CD4-positive, alpha-beta memory T cell (primary cell): ENCODE data around the gene HRCT1. TPM values are rescaled to one million over a fixed set of nuclear protein-coding genes. Genes with fewer than 3 reads are reported as not detected.

ENCODE experiments used
- CTCF ChIA-PET: fragments of 350-600 bp; sonication (Branson Sonifier 250); formaldehyde crosslinking; loops from one replicate; lab custom pipeline; 2021; ENCODE audit warnings: inconsistent platforms; ENCODE audit not compliant: partially characterized antibody; lab: Charles Lee
- POLR2A ChIA-PET: fragments of 350-600 bp; sonication (Branson Sonifier 250); formaldehyde crosslinking; loops from one replicate; lab custom pipeline; 2021; ENCODE audit not compliant: partially characterized antibody; lab: Charles Lee
- DNase-seq, 5 donors: peaks; one replicate each; pipeline versions ENCODE4 v3.0.0 to v3.0.0-alpha.2; 2020 to 2022; ENCODE audit warnings: mixed read lengths in 1 of 5
- H3K27ac ChIP-seq: one replicate; pipeline ENCODE4 v1.7.0; 2013; ENCODE audit warnings: low read depth, low read length
- H3K27me3 ChIP-seq: 2 replicates; pipeline ENCODE4 v1.7.0; 2013; ENCODE audit warnings: mild to moderate bottlenecking, low read length, moderate library complexity; ENCODE audit not compliant: insufficient read depth
- H3K36me3 ChIP-seq: 2 replicates; pipeline ENCODE4 v1.7.0; 2013; ENCODE audit warnings: mild to moderate bottlenecking, low read length, moderate library complexity; ENCODE audit not compliant: insufficient read depth
- H3K4me1 ChIP-seq: 2 replicates; pipeline ENCODE4 v1.7.0; 2013; ENCODE audit warnings: mild to moderate bottlenecking, low read length, moderate library complexity; ENCODE audit not compliant: insufficient read depth
- H3K4me3 ChIP-seq, 2 donors: one replicate each; pipeline ENCODE4 v1.7.0; 2013; ENCODE audit warnings: low read length in 2 of 2, mild to moderate bottlenecking in 1 of 2
- H3K9me3 ChIP-seq, 2 donors: one replicate each; pipeline ENCODE4 v1.7.0; 2013; ENCODE audit warnings: low read length in 2 of 2, control low read depth in 1 of 2; ENCODE audit not compliant: control insufficient read depth in 1 of 2
- H3K27ac Mint-ChIP-seq, 7 donors: one replicate each; pipeline ENCODE4 v1.8.0; 2020 to 2021; ENCODE audit warnings: mixed read lengths in 7 of 7, mild to moderate bottlenecking in 6 of 7, inconsistent platforms in 3 of 7, moderate library complexity in 3 of 7
- H3K27me3 Mint-ChIP-seq, 2 donors: one replicate each; pipeline ENCODE4 v1.8.0; 2020 to 2021; ENCODE audit warnings: mixed read lengths in 2 of 2
- H3K36me3 Mint-ChIP-seq, 2 donors: one replicate each; pipeline ENCODE4 v1.8.0; 2020 to 2021; ENCODE audit warnings: mixed read lengths in 2 of 2, inconsistent platforms in 1 of 2, mild to moderate bottlenecking in 1 of 2
- H3K4me1 Mint-ChIP-seq, 4 donors: one replicate each; pipeline ENCODE4 v1.8.0; 2020 to 2021; ENCODE audit warnings: mixed read lengths in 4 of 4, mild to moderate bottlenecking in 1 of 4
- H3K4me3 Mint-ChIP-seq, 8 donors: one replicate each; pipeline ENCODE4 v1.8.0; 2020 to 2021; ENCODE audit warnings: mixed read lengths in 8 of 8, mild to moderate bottlenecking in 7 of 8, moderate library complexity in 6 of 8, inconsistent platforms in 3 of 8
- H3K9me3 Mint-ChIP-seq, 8 donors: one replicate each; pipeline ENCODE4 v1.8.0; 2020 to 2021; ENCODE audit warnings: mixed read lengths in 8 of 8, mild to moderate bottlenecking in 5 of 8, inconsistent platforms in 3 of 8, moderate library complexity in 1 of 8
- intact Hi-C: fragments of 100-400 bp; cut with micrococcal nuclease; formaldehyde crosslinking; loops from one replicate; pipeline ENCODE4 v1.15.1; 2023
- polyA plus RNA-seq, 2 donors: library from polyadenylated mRNA; unstranded; fragments of 300-500 nt; fragmentation: Illumina TruSeq; gene quantifications; one replicate each; pipeline ENCODE4 v1.2.3, GENCODE V29; 2021
- total RNA-seq, 2 experiments: library from RNA; stranded (reverse); gene quantifications; one replicate each; pipeline ENCODE4 v1.2.3, GENCODE V29; 2021

The HRCT1 gene
- total RNA-seq (not detected), polyA plus RNA-seq (not detected)

DNA sequence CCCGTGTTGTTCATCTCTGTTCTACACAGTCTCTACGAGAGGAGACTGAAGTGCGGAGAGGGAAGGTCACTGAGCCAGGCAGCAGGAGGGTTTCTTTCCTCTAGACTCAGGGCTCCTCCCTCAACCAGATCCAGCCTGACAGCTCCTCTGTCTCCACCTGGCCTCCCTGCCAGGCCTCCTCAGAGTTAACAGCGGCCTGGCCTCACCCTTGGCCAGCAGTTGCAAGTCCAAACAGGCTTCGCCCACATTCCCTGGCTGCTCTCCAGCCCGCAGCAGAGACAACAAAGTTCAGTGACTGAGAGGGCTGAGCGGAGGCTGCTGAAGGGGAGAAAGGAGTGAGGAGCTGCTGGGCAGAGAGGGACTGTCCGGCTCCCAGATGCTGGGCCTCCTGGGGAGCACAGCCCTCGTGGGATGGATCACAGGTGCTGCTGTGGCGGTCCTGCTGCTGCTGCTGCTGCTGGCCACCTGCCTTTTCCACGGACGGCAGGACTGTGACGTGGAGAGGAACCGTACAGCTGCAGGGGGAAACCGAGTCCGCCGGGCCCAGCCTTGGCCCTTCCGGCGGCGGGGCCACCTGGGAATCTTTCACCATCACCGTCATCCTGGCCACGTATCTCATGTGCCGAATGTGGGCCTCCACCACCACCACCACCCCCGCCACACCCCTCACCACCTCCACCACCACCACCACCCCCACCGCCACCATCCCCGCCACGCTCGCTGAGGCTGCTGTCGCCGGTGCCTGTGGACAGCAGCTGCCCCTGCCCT, at the start of gene HRCT1:
HRCT1 (plus strand) TSS at position 291 of the 768 bp plus-strand sequence; CDS start at position 377, 86 bp downstream.
- no peaks in the 10 kb centered on the region for H3K36me3 ChIP-seq
- intact Hi-C loops: no loop called here
- H3K4me3 ChIP-seq: no peak within 1 kb of the TSS
- Mint-ChIP-seq H3K9me3 (peaks cover 0 to 2% (median 0%) of the 10 kb centered on the region in 8 donors), H3K4me3 (peak within 1 kb of the TSS in 1 of 8 donors; percentile 30), H3K27me3 (peaks cover 0 to 4% of the 10 kb centered on the region in 2 donors), H3K4me1 (peaks cover 39 to 80% (median 60%) of the 10 kb centered on the region in 4 donors), H3K36me3 (no peaks in the 10 kb centered on the region), H3K27ac (peak within 1 kb of the TSS; percentile 36 to 87 (median 73))
- no peaks in the 10 kb centered on the region for H3K27me3 ChIP-seq
- no peak for DNase-seq
- peaks cover 71% of the 10 kb centered on the region for H3K4me1 ChIP-seq
- ChIA-PET CTCF (interaction anchor here (0.7 to 17.5 kb wide), 5 partner anchors 18 to 117 kb away, joined by 3 to 379 read pairs (median 4); no protein-coding TSS in a partner anchor), POLR2A (interaction anchor here (0.7 to 1.3 kb wide), 2 partner anchors 23 to 36 kb away, joined by 3 read pairs; no protein-coding TSS in a partner anchor)
- H3K9me3 ChIP-seq: no peaks in the 10 kb centered on the region
- H3K27ac ChIP-seq: no peak within 1 kb of the TSS

DNA sequence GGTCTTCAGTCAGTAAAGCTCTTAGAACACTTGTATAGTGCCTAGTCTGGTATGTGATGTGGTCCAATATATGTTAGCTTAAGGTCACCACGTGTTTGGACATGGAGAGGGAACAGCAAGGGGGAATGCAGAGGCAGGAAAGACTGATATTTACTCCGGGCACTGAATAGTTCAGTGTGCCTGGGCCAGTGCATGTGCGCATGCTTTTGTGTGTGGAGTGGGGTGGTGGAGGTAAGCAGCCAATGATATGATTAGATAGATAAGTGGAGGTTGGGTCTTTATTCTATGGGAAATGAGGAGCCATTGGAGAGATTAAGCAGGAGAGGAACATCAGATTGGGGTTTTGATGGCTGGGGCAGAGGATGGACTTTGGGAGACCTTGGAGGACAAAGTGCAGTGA, 49.8 kb upstream of the HRCT1 start:
- Histone ChIP-seq H3K4me1 (no peaks in the 10 kb centered on the region), H3K27me3 (no peaks in the 10 kb centered on the region), H3K9me3 (no peaks in the 10 kb centered on the region), H3K27ac (no peak overlapping the region), H3K36me3 (no peaks in the 10 kb centered on the region), H3K4me3 (no peak overlapping the region)
- no peaks in the 10 kb centered on the region for H3K36me3 Mint-ChIP-seq
- H3K27me3 Mint-ChIP-seq: peaks cover 6 to 8% of the 10 kb centered on the region in 2 donors
- H3K4me1 Mint-ChIP-seq: peaks cover 0 to 3% (median 1%) of the 10 kb centered on the region in 4 donors
- no peak overlapping the region for H3K4me3 Mint-ChIP-seq
- intact Hi-C loops: no loop called here
- peak overlapping the region in 2 of 7 donors; percentile 52 to 76 for H3K27ac Mint-ChIP-seq
- CTCF ChIA-PET: interaction anchor here (1.0 to 1.6 kb wide), 3 partner anchors 9 to 31 kb away, joined by 3 to 5 read pairs (median 3); no protein-coding TSS in a partner anchor
- H3K9me3 Mint-ChIP-seq: peaks cover 0 to 2% (median 0%) of the 10 kb centered on the region in 8 donors
- DNase-seq: no peak
- POLR2A ChIA-PET: interaction anchor here (1.0 kb wide), 1 partner anchor 11 kb away, joined by 3 read pairs; no protein-coding TSS in a partner anchor

DNA sequence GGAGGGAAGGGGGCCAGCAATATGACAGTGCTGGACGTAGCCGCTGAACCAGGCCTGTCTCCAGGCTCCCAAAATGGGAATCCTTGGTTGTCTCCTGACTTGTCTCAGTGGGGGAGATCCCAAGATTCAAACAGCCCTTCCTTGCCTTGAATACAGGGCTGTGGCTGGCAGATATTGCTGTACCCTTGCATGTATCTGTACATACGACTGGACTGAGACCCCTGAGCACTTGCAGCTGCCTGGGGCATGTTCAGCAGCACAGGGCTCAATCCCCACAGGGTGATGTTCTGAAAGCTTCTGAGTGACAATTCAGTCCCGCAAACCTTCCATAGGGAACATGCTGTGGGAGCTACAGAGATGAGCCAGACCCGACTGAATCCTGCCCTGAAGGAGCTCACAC, 49.1 kb upstream of the HRCT1 start:
- CTCF ChIA-PET: interaction anchor here (1.0 to 1.6 kb wide), 5 partner anchors 9 to 31 kb away, joined by 3 to 5 read pairs (median 3); no protein-coding TSS in a partner anchor
- Histone ChIP-seq H3K36me3 (no peaks in the 10 kb centered on the region), H3K27ac (no peak overlapping the region), H3K9me3 (no peaks in the 10 kb centered on the region), H3K4me3 (no peak overlapping the region), H3K4me1 (no peaks in the 10 kb centered on the region), H3K27me3 (no peaks in the 10 kb centered on the region)
- Mint-ChIP-seq H3K4me3 (no peak overlapping the region), H3K36me3 (no peaks in the 10 kb centered on the region), H3K9me3 (peaks cover 0 to 2% (median 0%) of the 10 kb centered on the region in 8 donors), H3K27ac (peak overlapping the region in 2 of 7 donors; percentile 12 to 22), H3K27me3 (peaks cover 8 to 10% of the 10 kb centered on the region in 2 donors), H3K4me1 (peaks cover 0 to 3% (median 1%) of the 10 kb centered on the region in 4 donors)
- intact Hi-C loops: no loop called here
- DNase-seq: no peak
- POLR2A ChIA-PET: interaction anchor here (0.6 to 1.0 kb wide), 2 partner anchors 11 to 125 kb away, joined by 3 read pairs; partner anchors contain the start of genes CREB3 and TLN1

DNA sequence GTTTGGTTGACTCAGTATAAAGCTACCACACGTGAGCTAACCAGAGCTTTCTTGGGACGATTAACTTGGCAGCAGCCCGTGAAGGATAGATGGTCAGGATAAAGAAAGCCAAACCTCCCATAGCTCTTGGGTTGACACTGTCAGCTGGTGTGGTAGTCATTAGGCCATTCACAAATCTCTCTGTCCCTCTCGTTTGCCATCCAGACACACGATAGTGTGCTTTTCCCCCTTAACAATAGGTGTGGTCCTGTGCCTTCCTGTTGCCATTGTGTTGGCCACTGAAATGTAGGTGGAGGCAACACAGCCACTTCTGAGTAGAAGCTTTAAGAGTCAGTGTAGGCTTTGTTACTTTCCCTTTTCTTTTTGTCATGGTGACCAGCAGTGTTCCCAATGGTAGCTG, 47.5 kb upstream of the HRCT1 start:
- H3K27ac Mint-ChIP-seq: no peak overlapping the region
- H3K4me1 Mint-ChIP-seq: peaks cover 0 to 3% (median 1%) of the 10 kb centered on the region in 4 donors
- Histone ChIP-seq H3K36me3 (no peaks in the 10 kb centered on the region), H3K4me1 (no peaks in the 10 kb centered on the region), H3K4me3 (no peak overlapping the region), H3K27me3 (no peaks in the 10 kb centered on the region), H3K27ac (no peak overlapping the region), H3K9me3 (no peaks in the 10 kb centered on the region)
- ChIA-PET CTCF (interaction anchor here (0.9 to 1.4 kb wide), 4 partner anchors 24 to 83 kb away, joined by 3 to 5 read pairs (median 3); no protein-coding TSS in a partner anchor), POLR2A (no interaction called here)
- no peaks in the 10 kb centered on the region for H3K36me3 Mint-ChIP-seq
- peaks cover 10 to 14% of the 10 kb centered on the region in 2 donors for H3K27me3 Mint-ChIP-seq
- H3K4me3 Mint-ChIP-seq: no peak overlapping the region
- intact Hi-C loops: no loop called here
- no peak for DNase-seq
- H3K9me3 Mint-ChIP-seq: peaks cover 0 to 2% (median 0%) of the 10 kb centered on the region in 8 donors

DNA sequence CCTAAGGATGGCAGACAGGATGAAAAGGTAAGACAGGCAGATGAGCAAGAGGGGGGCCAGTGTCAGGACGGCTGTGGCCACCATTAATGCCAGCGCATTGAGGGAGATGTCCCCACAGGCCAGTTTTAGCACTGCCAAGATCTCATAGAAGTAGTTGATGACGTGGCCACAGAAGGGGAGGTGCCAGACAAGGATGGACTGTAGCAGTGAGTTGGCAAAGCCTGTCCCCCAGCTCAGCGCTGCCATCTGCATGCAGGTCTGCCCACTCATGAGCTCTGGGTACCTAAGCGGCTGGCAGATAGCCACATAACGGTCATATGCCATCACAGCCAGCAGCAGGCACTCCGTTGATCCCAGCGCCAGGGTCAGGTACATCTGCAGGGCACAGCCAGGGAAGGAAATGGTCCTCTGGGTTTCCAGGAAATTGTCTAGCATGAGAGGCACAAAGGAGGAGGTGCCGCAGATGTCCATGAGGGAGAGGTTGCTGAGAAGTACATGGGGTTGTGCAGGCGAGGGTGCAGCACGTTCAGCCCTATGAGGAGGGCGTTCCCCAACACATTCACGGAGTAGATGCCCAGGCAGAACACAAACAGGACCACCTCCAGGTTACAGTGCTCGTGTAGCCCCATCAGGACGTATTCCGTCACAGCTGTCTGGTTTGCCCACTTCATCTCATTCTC, 46.6 kb upstream of the HRCT1 start:
- H3K27ac Mint-ChIP-seq: peak overlapping the region in 2 of 7 donors; percentile 1 to 31
- H3K4me1 Mint-ChIP-seq: peaks cover 0 to 3% (median 1%) of the 10 kb centered on the region in 4 donors
- H3K36me3 Mint-ChIP-seq: no peaks in the 10 kb centered on the region
- peaks cover 3% of the 10 kb centered on the region for H3K27me3 ChIP-seq
- H3K4me3 Mint-ChIP-seq: peak overlapping the region in 1 of 8 donors; percentile 32
- H3K9me3 Mint-ChIP-seq: peaks cover 0 to 2% (median 0%) of the 10 kb centered on the region in 8 donors
- no peaks in the 10 kb centered on the region for H3K9me3 ChIP-seq
- intact Hi-C loops: no loop called here
- POLR2A ChIA-PET: no interaction called here
- H3K4me1 ChIP-seq: no peaks in the 10 kb centered on the region
- peaks cover 12 to 16% of the 10 kb centered on the region in 2 donors for H3K27me3 Mint-ChIP-seq
- no peak overlapping the region for H3K27ac ChIP-seq
- no peaks in the 10 kb centered on the region for H3K36me3 ChIP-seq
- no peak for DNase-seq
- no peak overlapping the region for H3K4me3 ChIP-seq
- CTCF ChIA-PET: interaction anchor here (0.7 to 1.4 kb wide), 3 partner anchors 23 to 69 kb away, joined by 3 to 5 read pairs (median 3); no protein-coding TSS in a partner anchor

DNA sequence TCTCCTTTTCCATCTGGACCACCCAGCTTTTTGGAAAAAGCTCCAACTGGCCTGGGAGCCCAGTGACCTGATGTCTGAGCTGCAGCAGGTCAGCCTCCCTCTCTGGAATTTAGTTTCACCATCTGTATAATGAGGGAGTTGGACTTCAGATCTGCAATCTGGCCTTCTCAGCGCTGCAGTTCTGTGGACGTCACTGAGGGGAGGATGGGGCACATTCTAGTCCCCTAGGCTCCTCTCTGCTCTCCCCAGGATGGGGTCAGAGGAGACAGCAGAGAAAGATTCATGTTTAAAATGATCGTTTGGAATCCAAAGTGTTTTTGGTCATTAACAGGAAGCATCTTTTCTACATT, 46.0 kb upstream of the HRCT1 start:
- Histone ChIP-seq H3K27ac (no peak overlapping the region), H3K9me3 (no peaks in the 10 kb centered on the region), H3K27me3 (peaks cover 5% of the 10 kb centered on the region), H3K4me3 (no peak overlapping the region), H3K4me1 (no peaks in the 10 kb centered on the region), H3K36me3 (no peaks in the 10 kb centered on the region)
- intact Hi-C loops: no loop called here
- DNase-seq: no peak
- Mint-ChIP-seq H3K4me1 (peaks cover 0 to 3% (median 1%) of the 10 kb centered on the region in 4 donors), H3K4me3 (no peak overlapping the region), H3K36me3 (no peaks in the 10 kb centered on the region), H3K27ac (no peak overlapping the region), H3K27me3 (peaks cover 13 to 16% of the 10 kb centered on the region in 2 donors), H3K9me3 (peaks cover 0 to 2% (median 0%) of the 10 kb centered on the region in 8 donors)
- ChIA-PET POLR2A (no interaction called here), CTCF (interaction anchor here (0.7 to 1.2 kb wide), 3 partner anchors 18 to 70 kb away, joined by 3 to 5 read pairs (median 3); no protein-coding TSS in a partner anchor)
